A375 (cell line): ENCODE measurements around the gene ZNF518A. TPM values are rescaled to one million over a fixed set of nuclear protein-coding genes. Genes with fewer than 3 reads are reported as not detected.

Experiments used
- small RNA-seq: library from RNA; depleted of rRNA; stranded (forward); fragments of <200 nt; gene quantifications from one replicate; pipeline ENCODE3, GENCODE V24; 2014
- total RNA-seq: library from RNA; depleted of rRNA; stranded (reverse); fragments of >200 nt; shearing (Covaris generic); gene quantifications from 2 replicates; pipeline ENCODE4 v1.2.3, GENCODE V29; 2014; rRNA removed

The ZNF518A gene
- total RNA-seq: 8.9 and 11.0 TPM in 2 replicates

GRCh38 chr10:96129387-96130325 lies at the start of gene ZNF518A:
ZNF518A (plus strand) TSS chr10:96130297; CDS start chr10:96156323, 26,026 bp downstream.

Small RNA genes within 50 kb of the gene (small RNA-seq; reads per million reads assigned to genes)
- gene RNU6-271P: not detected

Other genes with a start within 250 kb of the ZNF518A start
- 0.24 TPM in 1 of 2 replicates, not detected in the other for gene CC2D2B, start 222.3 kb upstream of the ZNF518A start, total RNA-seq
- 3.2 and 5.2 TPM in 2 replicates for gene CCNJ, start 86.7 kb upstream of the ZNF518A start, total RNA-seq
- not detected in 2 replicates for gene BLNK, start 141.3 kb downstream of the ZNF518A start, total RNA-seq
- gene DNTT, start 174.1 kb downstream of the ZNF518A start, total RNA-seq: not detected in 2 replicates
- gene OPALIN, start 228.7 kb downstream of the ZNF518A start, total RNA-seq: not detected in 2 replicates